Measurements from ENCODE around the gene CIBAR2.

CIBAR2 gene

GRCh38 chr16:85075236-85075924, 36.9 kb downstream of the CIBAR2 start:
- no peak for TF ChIP-seq CTCF (IDR thresholded peaks at IDR 0.05; ENCODE audit: low read depth, low read length)
- no peak overlapping the region for H3K4me3 ChIP-seq (ENCODE audit: low read depth, low read length)

GRCh38 chr16:85074225-85074914, 37.9 kb downstream of the CIBAR2 start:
- TF ChIP-seq CTCF (IDR thresholded peaks at IDR 0.05; ENCODE audit: low read depth, low read length): no peak

GRCh38 chr16:85072947-85073346, 39.3 kb downstream of the CIBAR2 start:
- H3K4me3 ChIP-seq (ENCODE audit: low read depth, low read length): no peak overlapping the region
- no peak for TF ChIP-seq CTCF (IDR thresholded peaks at IDR 0.05; ENCODE audit: low read depth, low read length)

More at GRCh38 chr16:85074225-85074914, 37.9 kb downstream of the CIBAR2 start:
- no peak overlapping the region for H3K4me3 ChIP-seq (ENCODE audit: low read depth, low read length)

GRCh38 chr16:85072076-85072860, 40.0 kb downstream of the CIBAR2 start:
- no peak overlapping the region for H3K4me3 ChIP-seq (ENCODE audit: low read depth, low read length)
- TF ChIP-seq CTCF (IDR thresholded peaks at IDR 0.05; ENCODE audit: low read depth, low read length): no peak

- TF ChIP-seq CTCF (IDR thresholded peaks at IDR 0.05; ENCODE audit: low read depth, low read length): no peak
- no peak overlapping the region for H3K4me3 ChIP-seq (ENCODE audit: low read depth, low read length)
Measured at GRCh38 chr16:85069171-85069570, 43.1 kb downstream of the CIBAR2 start.

- H3K4me3 ChIP-seq (ENCODE audit: low read depth, low read length): no peak overlapping the region
- TF ChIP-seq CTCF (IDR thresholded peaks at IDR 0.05; ENCODE audit: low read depth, low read length): no peak
Measured at GRCh38 chr16:85068746-85069145, 43.5 kb downstream of the CIBAR2 start.
